Measurements from ENCODE around the gene PP2D1. TPM values are rescaled to one million over a fixed set of nuclear protein-coding genes. Genes with fewer than 3 reads are reported as not detected.

PP2D1 gene
- total RNA-seq, 1 donor from 2014 or later, result not detected

- Histone ChIP-seq H3K27me3 (ENCODE audit: control insufficient read depth, insufficient read depth, low read length) (no peaks in the 10 kb centered on the region), H3K4me3 (ENCODE audit: low read depth, low read length) (no peak overlapping the region), H3K36me3 (ENCODE audit: control insufficient read depth, insufficient read depth, low read length) (no peaks in the 10 kb centered on the region)
- TF ChIP-seq, protein P1, sequence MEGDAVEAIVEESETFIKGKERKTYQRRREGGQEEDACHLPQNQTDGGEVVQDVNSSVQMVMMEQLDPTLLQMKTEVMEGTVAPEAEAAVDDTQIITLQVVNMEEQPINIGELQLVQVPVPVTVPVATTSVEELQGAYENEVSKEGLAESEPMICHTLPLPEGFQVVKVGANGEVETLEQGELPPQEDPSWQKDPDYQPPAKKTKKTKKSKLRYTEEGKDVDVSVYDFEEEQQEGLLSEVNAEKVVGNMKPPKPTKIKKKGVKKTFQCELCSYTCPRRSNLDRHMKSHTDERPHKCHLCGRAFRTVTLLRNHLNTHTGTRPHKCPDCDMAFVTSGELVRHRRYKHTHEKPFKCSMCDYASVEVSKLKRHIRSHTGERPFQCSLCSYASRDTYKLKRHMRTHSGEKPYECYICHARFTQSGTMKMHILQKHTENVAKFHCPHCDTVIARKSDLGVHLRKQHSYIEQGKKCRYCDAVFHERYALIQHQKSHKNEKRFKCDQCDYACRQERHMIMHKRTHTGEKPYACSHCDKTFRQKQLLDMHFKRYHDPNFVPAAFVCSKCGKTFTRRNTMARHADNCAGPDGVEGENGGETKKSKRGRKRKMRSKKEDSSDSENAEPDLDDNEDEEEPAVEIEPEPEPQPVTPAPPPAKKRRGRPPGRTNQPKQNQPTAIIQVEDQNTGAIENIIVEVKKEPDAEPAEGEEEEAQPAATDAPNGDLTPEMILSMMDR (IDR thresholded peaks at IDR 0.05; ENCODE audit: insufficient read depth, low read length, poor library complexity, severe bottlenecking), result no peak
- DNase-seq (ENCODE audit: low read depth), result no peak
Observed at GRCh38 chr3:19954676-19955075, 57.4 kb downstream of the PP2D1 start.

DNA sequence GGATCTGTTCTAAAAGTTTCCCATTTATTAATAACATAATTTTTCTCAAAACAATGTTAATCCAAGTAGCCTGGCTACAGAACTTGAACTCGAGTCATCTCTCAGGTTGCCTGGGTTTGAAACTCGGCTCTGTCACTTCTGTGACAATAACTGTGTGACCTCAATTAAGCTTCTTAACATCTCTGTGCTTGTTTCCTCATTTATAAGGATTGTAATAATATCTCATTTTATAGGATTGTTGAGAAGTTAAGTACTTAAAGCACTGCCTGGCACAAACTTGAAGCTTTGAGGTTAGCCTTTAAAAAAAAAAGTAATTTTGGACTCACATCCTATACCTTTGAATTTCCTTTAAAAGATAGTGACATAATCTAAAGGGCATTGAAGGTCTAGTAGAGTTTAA, 61.7 kb downstream of the PP2D1 start:
- no peak overlapping the region for H3K4me3 ChIP-seq (ENCODE audit: low read depth, low read length)
- H3K27me3 ChIP-seq (ENCODE audit: control insufficient read depth, insufficient read depth, low read length), result no peaks in the 10 kb centered on the region
- no peaks in the 10 kb centered on the region for H3K36me3 ChIP-seq (ENCODE audit: control insufficient read depth, insufficient read depth, low read length)
- DNase-seq (ENCODE audit: low read depth), result no peak
- TF ChIP-seq, protein P1 (IDR thresholded peaks at IDR 0.05; ENCODE audit: insufficient read depth, low read length, poor library complexity, severe bottlenecking), result no peak

DNA sequence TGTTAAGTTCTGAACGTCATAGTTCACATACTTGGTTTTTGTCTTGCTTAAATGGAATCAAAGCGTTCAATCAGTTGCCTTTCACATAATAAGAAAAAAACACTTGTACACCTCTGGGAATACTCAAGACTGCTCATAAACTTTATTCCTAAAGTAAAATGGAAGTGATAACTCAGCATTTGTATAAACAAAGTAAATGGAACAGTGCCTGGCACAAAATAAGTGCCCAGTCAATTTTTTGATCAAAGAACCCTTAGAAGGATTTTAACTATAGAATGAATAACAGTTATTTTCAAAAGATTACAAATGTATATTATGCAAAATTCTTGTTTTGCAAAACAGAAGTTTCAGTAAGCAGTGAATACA, 63.9 kb downstream of the PP2D1 start:
- no peak for DNase-seq (ENCODE audit: low read depth)
- Histone ChIP-seq H3K27me3 (ENCODE audit: control insufficient read depth, insufficient read depth, low read length) (no peaks in the 10 kb centered on the region), H3K4me3 (ENCODE audit: low read depth, low read length) (peak overlapping the region; percentile 74), H3K36me3 (ENCODE audit: control insufficient read depth, insufficient read depth, low read length) (no peaks in the 10 kb centered on the region)
- TF ChIP-seq, protein P1 (IDR thresholded peaks at IDR 0.05; ENCODE audit: insufficient read depth, low read length, poor library complexity, severe bottlenecking), result no peak

DNA sequence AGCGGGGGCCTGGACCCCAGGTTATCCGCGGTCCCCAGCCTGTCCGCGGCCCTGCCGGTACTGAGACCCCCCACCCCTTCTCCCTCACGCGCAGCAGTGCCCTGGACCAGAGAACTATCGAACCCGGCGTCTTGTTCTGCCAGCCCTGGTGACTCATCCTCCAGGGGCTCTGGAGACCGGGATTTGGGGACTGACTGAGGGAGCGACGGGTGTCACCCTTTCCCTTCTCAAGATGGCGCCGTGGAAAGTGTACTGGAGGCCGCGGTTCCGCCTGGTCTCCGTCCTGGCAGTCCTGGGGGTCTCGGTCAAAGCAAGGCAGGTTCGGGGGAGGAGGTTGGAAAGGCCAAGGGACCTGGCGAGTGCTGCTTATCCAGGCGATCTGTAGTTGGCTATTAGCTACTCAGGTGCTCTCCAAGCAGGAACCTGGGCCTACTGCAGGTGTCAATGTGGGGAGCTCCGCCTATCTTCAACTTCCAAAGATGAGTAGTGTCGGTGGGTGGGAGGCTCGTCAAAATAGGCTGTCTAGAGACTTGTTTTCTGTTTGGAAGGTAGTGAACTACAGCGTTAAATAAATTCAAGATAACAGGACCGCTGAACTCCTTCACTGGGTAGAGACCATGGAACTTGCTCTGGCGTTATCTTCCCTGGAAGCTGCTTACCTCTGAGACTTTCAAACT, 64.4 kb downstream of the PP2D1 start:
- TF ChIP-seq, protein P1 (IDR thresholded peaks at IDR 0.05; ENCODE audit: insufficient read depth, low read length, poor library complexity, severe bottlenecking), result no peak
- no peak for DNase-seq (ENCODE audit: low read depth)
- Histone ChIP-seq H3K4me3 (ENCODE audit: low read depth, low read length) (peak overlapping the region; percentile 74), H3K36me3 (ENCODE audit: control insufficient read depth, insufficient read depth, low read length) (no peaks in the 10 kb centered on the region), H3K27me3 (ENCODE audit: control insufficient read depth, insufficient read depth, low read length) (no peaks in the 10 kb centered on the region)

GRCh38 chr3:19946832-19947548, 65.1 kb downstream of the PP2D1 start, which contains the start of gene RAB5A:
RAB5A (plus strand) TSS chr3:19947097; CDS start chr3:19950899, 3,802 bp downstream.
- TF ChIP-seq, protein P1 (IDR thresholded peaks at IDR 0.05; ENCODE audit: insufficient read depth, low read length, poor library complexity, severe bottlenecking), result no peak
- Histone ChIP-seq H3K4me3 (ENCODE audit: low read depth, low read length) (peak within 1 kb of the TSS; percentile 74), H3K36me3 (ENCODE audit: control insufficient read depth, insufficient read depth, low read length) (no peaks in the 10 kb centered on the region), H3K27me3 (ENCODE audit: control insufficient read depth, insufficient read depth, low read length) (no peaks in the 10 kb centered on the region)
- peak; percentile 93 for DNase-seq (ENCODE audit: low read depth)
